ENCODE measurements around the gene DNAJC15. TPM values are rescaled to one million over a fixed set of nuclear protein-coding genes. Genes with fewer than 3 reads are reported as not detected.

Gene DNAJC15
- total RNA-seq, 1 experiment from 2014 or later, result 12.5 TPM

DNA sequence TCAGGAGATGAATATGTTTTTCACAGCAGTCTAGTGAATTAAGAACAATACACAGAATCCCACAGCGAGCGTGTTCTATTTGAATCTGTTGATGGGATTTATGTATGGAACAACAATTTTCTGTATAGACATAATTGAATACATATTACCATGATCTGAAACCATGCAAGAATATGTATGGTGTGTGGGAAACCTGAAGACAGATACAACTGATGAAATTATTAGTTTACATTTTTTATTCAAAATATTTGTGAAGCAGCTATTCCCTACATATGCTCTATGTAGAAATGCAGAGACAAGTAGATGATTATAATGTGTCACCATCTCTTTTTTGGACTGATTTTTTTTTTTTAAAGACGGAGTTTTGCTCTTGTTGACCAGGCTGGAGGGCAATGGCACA lies 91.8 kb downstream of the DNAJC15 start:
- no peaks in the 10 kb centered on the region for H3K79me2 ChIP-seq (ENCODE audit: low read length)
- no peaks in the 10 kb centered on the region for H3K9me3 ChIP-seq (ENCODE audit: low read length)
- no peak overlapping the region for H3K27ac ChIP-seq (ENCODE audit: low read length)
- no peaks in the 10 kb centered on the region for H4K20me1 ChIP-seq (ENCODE audit: low read length)
- DNase-seq (no peak), ATAC-seq (no peak)
- intact Hi-C loops (cut with micrococcal nuclease), result no loop called here
- ChIA-PET CTCF (no interaction called here), POLR2A (ENCODE audit: unreplicated experiment) (no interaction called here)
- BruUV-seq (replicated peaks), result no TSS peak
- H3F3A ChIP-seq (ENCODE audit: low read length, unreplicated experiment), result no peaks in the 10 kb centered on the region
- H3K36me3 ChIP-seq (ENCODE audit: low read depth, low read length), result no peaks in the 10 kb centered on the region
- H3K9ac ChIP-seq (ENCODE audit: low read length), result no peak overlapping the region
- H3K4me3 ChIP-seq (ENCODE audit: low read length), result no peak overlapping the region
- H3K9me2 ChIP-seq (replicated peaks; ENCODE audit: low read length), result no peaks in the 10 kb centered on the region
- no peak overlapping the region for H3K4me2 ChIP-seq (ENCODE audit: low read length)
- no peaks in the 10 kb centered on the region for H3K27me3 ChIP-seq (ENCODE audit: low read length)
- H2AFZ ChIP-seq (ENCODE audit: low read length), result no peak overlapping the region
- no peaks in the 10 kb centered on the region for H3K4me1 ChIP-seq (ENCODE audit: insufficient read depth, low read length)
- no peak for TF ChIP-seq EZH2 (IDR thresholded peaks at IDR 0.05; ENCODE audit: low read length, unreplicated experiment)
- TF ChIP-seq EZH2phosphoT487 (IDR thresholded peaks at IDR 0.05; ENCODE audit: borderline replicate concordance, low read length), result no peak
- no peak for TF ChIP-seq CTCF (conservative IDR thresholded peaks at IDR 0.05; ENCODE audit: low read depth, low read length)

- Histone ChIP-seq H3K9ac (ENCODE audit: low read length) (no peak overlapping the region), H3K79me2 (ENCODE audit: low read length) (no peaks in the 10 kb centered on the region), H3K9me3 (ENCODE audit: low read length) (no peaks in the 10 kb centered on the region), H4K20me1 (ENCODE audit: low read length) (no peaks in the 10 kb centered on the region), H2AFZ (ENCODE audit: low read length) (no peak overlapping the region), H3K27me3 (ENCODE audit: low read length) (no peaks in the 10 kb centered on the region), H3K27ac (ENCODE audit: low read length) (no peak overlapping the region), H3K4me2 (ENCODE audit: low read length) (no peak overlapping the region), H3K9me2 (replicated peaks; ENCODE audit: low read length) (no peaks in the 10 kb centered on the region), H3K36me3 (ENCODE audit: low read depth, low read length) (no peaks in the 10 kb centered on the region), H3K4me1 (ENCODE audit: insufficient read depth, low read length) (no peaks in the 10 kb centered on the region), H3K4me3 (ENCODE audit: low read length) (no peak overlapping the region), H3F3A (ENCODE audit: low read length, unreplicated experiment) (no peaks in the 10 kb centered on the region)
- ATAC-seq (no peak), DNase-seq (no peak)
- no TSS peak for BruUV-seq (replicated peaks)
- TF ChIP-seq EZH2 (IDR thresholded peaks at IDR 0.05; ENCODE audit: low read length, unreplicated experiment) (no peak), CTCF (conservative IDR thresholded peaks at IDR 0.05; ENCODE audit: low read depth, low read length) (peak; percentile 35)
- ChIA-PET POLR2A (ENCODE audit: unreplicated experiment) (no interaction called here), CTCF (no interaction called here)
- intact Hi-C loops (cut with micrococcal nuclease), result no loop called here
Observed at GRCh38 chr13:43116242-43116641, 92.9 kb downstream of the DNAJC15 start.

DNA sequence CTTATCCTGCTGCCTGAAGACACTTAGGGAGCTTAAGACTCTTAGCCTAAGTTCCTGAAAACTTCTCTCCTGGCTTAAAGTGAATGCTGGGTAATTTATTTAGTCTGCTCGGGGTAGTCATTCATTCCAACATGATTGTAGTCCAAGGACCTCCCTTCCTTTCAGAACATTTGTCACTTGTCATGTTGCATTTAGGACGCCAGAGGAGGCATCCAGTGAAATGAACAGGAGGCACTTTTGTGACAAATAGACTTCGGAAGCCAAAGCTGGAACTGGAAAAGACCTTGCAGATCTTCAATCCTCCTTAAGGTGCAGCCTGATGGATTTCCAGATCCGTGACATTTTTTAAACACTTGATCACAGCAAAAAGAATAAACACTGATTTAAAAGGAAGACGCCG lies 95.1 kb downstream of the DNAJC15 start:
- CTCF ChIA-PET, result no interaction called here
- no peak overlapping the region for H3K9ac ChIP-seq (ENCODE audit: low read length)
- H3K27me3 ChIP-seq (ENCODE audit: low read length), result no peaks in the 10 kb centered on the region
- H3K9me2 ChIP-seq (replicated peaks; ENCODE audit: low read length), result no peaks in the 10 kb centered on the region
- POLR2A ChIA-PET (ENCODE audit: unreplicated experiment), result no interaction called here
- no peaks in the 10 kb centered on the region for H3F3A ChIP-seq (ENCODE audit: low read length, unreplicated experiment)
- no peak overlapping the region for H2AFZ ChIP-seq (ENCODE audit: low read length)
- no peak overlapping the region for H3K27ac ChIP-seq (ENCODE audit: low read length)
- no peaks in the 10 kb centered on the region for H3K36me3 ChIP-seq (ENCODE audit: low read depth, low read length)
- intact Hi-C loops (cut with micrococcal nuclease), result no loop called here
- TF ChIP-seq EZH2 (IDR thresholded peaks at IDR 0.05; ENCODE audit: low read length, unreplicated experiment), result no peak
- no peak for TF ChIP-seq EZH2phosphoT487 (IDR thresholded peaks at IDR 0.05; ENCODE audit: borderline replicate concordance, low read length)
- no peak for TF ChIP-seq CTCF (conservative IDR thresholded peaks at IDR 0.05; ENCODE audit: low read depth, low read length)
- H3K9me3 ChIP-seq (ENCODE audit: low read length), result no peaks in the 10 kb centered on the region
- H3K4me1 ChIP-seq (ENCODE audit: insufficient read depth, low read length), result no peaks in the 10 kb centered on the region
- ATAC-seq (no peak), DNase-seq (no peak)
- H3K4me2 ChIP-seq (ENCODE audit: low read length), result no peak overlapping the region
- no TSS peak for BruUV-seq (replicated peaks)
- H4K20me1 ChIP-seq (ENCODE audit: low read length), result no peaks in the 10 kb centered on the region
- no peaks in the 10 kb centered on the region for H3K79me2 ChIP-seq (ENCODE audit: low read length)
- H3K4me3 ChIP-seq (ENCODE audit: low read length), result no peak overlapping the region
